Measurements from ENCODE around the gene PTPRG.
"Not testable (repeated sequence)": the region's sequence is repeated elsewhere in the genome, so short reads cannot be mapped to it uniquely, and the experiment has no call there.

Gene PTPRG

GRCh38 chr3:61724801-61725200, 163.4 kb downstream of the PTPRG start:
- no peak for DNase-seq (ENCODE audit: low read depth)

GRCh38 chr3:61725851-61726333, 164.5 kb downstream of the PTPRG start:
- no peak for DNase-seq (ENCODE audit: low read depth)

GRCh38 chr3:61727435-61727834, 166.1 kb downstream of the PTPRG start:
- no peak for DNase-seq (ENCODE audit: low read depth)

GRCh38 chr3:61729038-61729634, 167.8 kb downstream of the PTPRG start:
- DNase-seq (ENCODE audit: low read depth) = no peak

- no peak for DNase-seq (ENCODE audit: low read depth)
Measured at GRCh38 chr3:61730056-61730455, 168.7 kb downstream of the PTPRG start.

- DNase-seq (ENCODE audit: low read depth) = no peak
Measured at GRCh38 chr3:61730577-61731231, 169.3 kb downstream of the PTPRG start.

- DNase-seq (ENCODE audit: low read depth) = no peak
Measured at GRCh38 chr3:61733000-61733399, 171.6 kb downstream of the PTPRG start.

- DNase-seq (ENCODE audit: low read depth) = no peak
Measured at GRCh38 chr3:61733876-61734275, 172.5 kb downstream of the PTPRG start.

GRCh38 chr3:61734749-61735686, 173.6 kb downstream of the PTPRG start:
- no peak for DNase-seq (ENCODE audit: low read depth)

GRCh38 chr3:61736506-61736905, 175.1 kb downstream of the PTPRG start:
- DNase-seq (ENCODE audit: low read depth) = no peak

GRCh38 chr3:61739640-61740039, 178.3 kb downstream of the PTPRG start:
- DNase-seq (ENCODE audit: low read depth) = no peak

- no peak for DNase-seq (ENCODE audit: low read depth)
Measured at GRCh38 chr3:61740494-61740893, 179.1 kb downstream of the PTPRG start.

- DNase-seq (ENCODE audit: low read depth) = no peak
Measured at GRCh38 chr3:61741551-61741950, 180.2 kb downstream of the PTPRG start.

GRCh38 chr3:61742006-61742405, 180.6 kb downstream of the PTPRG start:
- DNase-seq (ENCODE audit: low read depth) = no peak

- no peak for DNase-seq (ENCODE audit: low read depth)
Measured at GRCh38 chr3:61743067-61743466, 181.7 kb downstream of the PTPRG start.

- no peak for DNase-seq (ENCODE audit: low read depth)
Measured at GRCh38 chr3:61743686-61744242, 182.4 kb downstream of the PTPRG start.

GRCh38 chr3:61748288-61748687, 186.9 kb downstream of the PTPRG start:
- DNase-seq (ENCODE audit: low read depth) = no peak

GRCh38 chr3:61750766-61751165, 189.4 kb downstream of the PTPRG start:
- no peak for DNase-seq (ENCODE audit: low read depth)

- no peak for DNase-seq (ENCODE audit: low read depth)
Measured at GRCh38 chr3:61758839-61759238, 197.5 kb downstream of the PTPRG start.

- not testable (repeated sequence) for DNase-seq (ENCODE audit: low read depth)
Measured at GRCh38 chr3:61760783-61761182, 199.4 kb downstream of the PTPRG start.

GRCh38 chr3:61761694-61762430, 200.5 kb downstream of the PTPRG start:
- DNase-seq (ENCODE audit: low read depth) = no peak
